PC-9 (cell line): ENCODE data around the gene PXDN. TPM values are rescaled to one million over a fixed set of nuclear protein-coding genes. Genes with fewer than 3 reads are reported as not detected.

ENCODE experiments used
- BruUV-seq: library from RNA; stranded (reverse); fragments of 400-500 nt; replicated peaks from 2 replicates; lab custom pipeline; 2021; lab: Mats Ljungman, UMichigan
- CTCF ChIA-PET: fragments of 300-600 bp; sonication (Branson Sonifier 250); formaldehyde crosslinking; loops from one replicate; lab custom pipeline; 2022; ENCODE audit warnings: antibody characterized with exemption; lab: Charles Lee
- POLR2A ChIA-PET: fragments of 300-600 bp; sonication (Branson Sonifier 250); formaldehyde crosslinking; loops from one replicate; lab custom pipeline; 2022; ENCODE audit warnings: antibody characterized with exemption; ENCODE audit not compliant: unreplicated experiment; lab: Charles Lee
- DNase-seq, 2 experiments: peaks; one replicate each; pipeline versions ENCODE4 v3.0.0 to v3.0.0-alpha.2; 2015 to 2022; ENCODE audit warnings: mixed read lengths in 1 of 2
- H2AFZ ChIP-seq: fragments of 200-600 bp; sonication (generic); 2 replicates; pipeline ENCODE4 v1.8.1; 2017; ENCODE audit warnings: antibody characterized with exemption
- H3F3A ChIP-seq: fragments of 200-600 bp; sonication (generic); 2 replicates; pipeline ENCODE4 v1.8.1; 2017; ENCODE audit warnings: antibody characterized with exemption, mild to moderate bottlenecking, low read depth; ENCODE audit not compliant: insufficient read depth
- H3K27ac ChIP-seq: fragments of 200-600 bp; sonication (generic); 2 replicates; pipeline ENCODE4 v1.6.1; 2016; ENCODE audit warnings: mixed run types
- H3K27me3 ChIP-seq: fragments of 200-600 bp; sonication (generic); 2 replicates; pipeline ENCODE4 v1.6.1; 2016; ENCODE audit warnings: low read depth, mixed run types; ENCODE audit not compliant: insufficient read depth
- H3K36me3 ChIP-seq: fragments of 200-600 bp; sonication (generic); 2 replicates; pipeline ENCODE4 v1.6.1; 2016; ENCODE audit warnings: low read depth, mixed run types
- H3K4me1 ChIP-seq: fragments of 200-600 bp; sonication (generic); replicated peaks from 2 replicates; pipeline ENCODE4 v1.6.1; 2016; ENCODE audit warnings: mixed run types; ENCODE audit not compliant: insufficient read depth
- H3K4me2 ChIP-seq: fragments of 200-600 bp; sonication (generic); 2 replicates; pipeline ENCODE4 v1.6.1; 2017; ENCODE audit warnings: mixed run types
- H3K4me3 ChIP-seq: fragments of 200-600 bp; sonication (generic); 2 replicates; pipeline ENCODE4 v1.6.1; 2016; ENCODE audit warnings: mixed run types
- H3K79me2 ChIP-seq: fragments of 200-600 bp; sonication (generic); 2 replicates; pipeline ENCODE4 v1.6.1; 2017; ENCODE audit warnings: low read depth, mixed run types
- H3K9me2 ChIP-seq: fragments of 200-600 bp; sonication (generic); 2 replicates; pipeline ENCODE4 v1.8.1; 2017; ENCODE audit warnings: mild to moderate bottlenecking; ENCODE audit not compliant: insufficient read depth
- H3K9me3 ChIP-seq: fragments of 200-600 bp; sonication (generic); 2 replicates; pipeline ENCODE4 v1.8.1; 2016; ENCODE audit warnings: low read depth; ENCODE audit not compliant: insufficient read depth
- H4K20me1 ChIP-seq: fragments of 200-600 bp; sonication (generic); 2 replicates; pipeline ENCODE4 v1.8.1; 2017; ENCODE audit not compliant: insufficient read depth
- CTCF ChIP-seq: fragments of 200-600 bp; sonication (generic); conservative IDR thresholded peaks from 2 replicates; pipeline ENCODE4 v1.6.1; 2017; ENCODE audit warnings: mixed run types, antibody characterized with exemption, mild to moderate bottlenecking, moderate library complexity
- EZH2 ChIP-seq: fragments of 200-600 bp; sonication (generic); IDR thresholded peaks from 2 replicates; pipeline ENCODE4 v1.8.0; 2017; ENCODE audit warnings: antibody characterized with exemption, low read depth
- intact Hi-C: fragments of 100-400 bp; cut with micrococcal nuclease; formaldehyde crosslinking; loops from one replicate; pipeline ENCODE4 v1.10.0; 2022; ENCODE audit not compliant: unreplicated experiment
- total RNA-seq: library from RNA; stranded (reverse); gene quantifications from 2 replicates; pipeline ENCODE4 v1.2.3, GENCODE V29; 2021

The PXDN gene
- total RNA-seq, 1 experiment from 2014 or later: 91.1 TPM

GRCh38 chr2:1731447-1731962 is 12.8 kb downstream of the PXDN start:
- Histone ChIP-seq H3K36me3 (no peaks in the 10 kb centered on the region), H3K4me1 (peaks cover 43% of the 10 kb centered on the region), H3K79me2 (peaks cover 79% of the 10 kb centered on the region), H3F3A (peaks cover 37% of the 10 kb centered on the region), H3K27me3 (peaks cover 12% of the 10 kb centered on the region; the same call in 1 of the 2 replicates), H3K9me3 (no peaks in the 10 kb centered on the region), H3K27ac (peak overlapping the region; percentile 97), H4K20me1 (no peaks in the 10 kb centered on the region), H2AFZ (no peak overlapping the region), H3K4me2 (peak overlapping the region; percentile 69), H3K9me2 (no peaks in the 10 kb centered on the region), H3K4me3 (0 out of 2 replicates have a peak overlapping the region, but pooled peaks have one; percentile 26)
- CTCF ChIA-PET: no interaction called here
- POLR2A ChIA-PET: no interaction called here
- BruUV-seq: no TSS peak
- intact Hi-C loops: no loop called here
- DNase-seq: peak in 1 of 2 experiments; percentile 29
- TF ChIP-seq CTCF (no peak), EZH2 (no peak)

- Histone ChIP-seq H3K4me2 (peak overlapping the region; percentile 69), H3K9me2 (no peaks in the 10 kb centered on the region), H3K79me2 (peaks cover 69% of the 10 kb centered on the region), H3K4me1 (peaks cover 43% of the 10 kb centered on the region), H2AFZ (peak overlapping the region; percentile 53; the same call in 1 of the 2 replicates), H3F3A (peaks cover 37% of the 10 kb centered on the region), H3K27ac (peak overlapping the region; percentile 97), H3K27me3 (peaks cover 12% of the 10 kb centered on the region; the same call in 1 of the 2 replicates), H3K4me3 (peak overlapping the region; percentile 26; the same call in 1 of the 2 replicates), H3K9me3 (no peaks in the 10 kb centered on the region), H4K20me1 (no peaks in the 10 kb centered on the region), H3K36me3 (no peaks in the 10 kb centered on the region)
- intact Hi-C loops: loop anchor here (1.0 kb wide), 1 partner anchor 9 kb away; no protein-coding TSS in a partner anchor
- POLR2A ChIA-PET: interaction anchor here (0.6 kb wide), 1 partner anchor 1828 kb away, joined by 5 read pairs; the partner anchor contains the start of gene RNASEH1
- BruUV-seq: no TSS peak
- peak; percentile 12 to 89 for DNase-seq
- CTCF ChIA-PET: no interaction called here
- TF ChIP-seq CTCF (no peak), EZH2 (no peak)
These were observed 14.0 kb downstream of the PXDN start for GRCh38 chr2:1730015-1730927.

- no TSS peak for BruUV-seq
- no peaks in the 10 kb centered on the region for H3K9me3 ChIP-seq
- H3K9me2 ChIP-seq: no peaks in the 10 kb centered on the region
- peak in 1 of 2 experiments; percentile 22 for DNase-seq
- H3K4me2 ChIP-seq: peak overlapping the region; percentile 69
- no peaks in the 10 kb centered on the region for H3K36me3 ChIP-seq
- H3K79me2 ChIP-seq: peaks cover 63% of the 10 kb centered on the region
- H3K27me3 ChIP-seq: peaks cover 12% of the 10 kb centered on the region; the same call in 1 of the 2 replicates
- H3K4me1 ChIP-seq: peaks cover 50% of the 10 kb centered on the region
- H3F3A ChIP-seq: peaks cover 37% of the 10 kb centered on the region
- H3K27ac ChIP-seq: peak overlapping the region; percentile 97
- POLR2A ChIA-PET: interaction anchor here (0.6 kb wide), 1 partner anchor 1829 kb away, joined by 5 read pairs; the partner anchor contains the start of gene RNASEH1
- intact Hi-C loops: no loop called here
- CTCF ChIA-PET: no interaction called here
- H3K4me3 ChIP-seq: no peak overlapping the region
- no peak overlapping the region for H2AFZ ChIP-seq
- TF ChIP-seq EZH2: no peak
- no peak for TF ChIP-seq CTCF
- H4K20me1 ChIP-seq: no peaks in the 10 kb centered on the region
These were observed 15.1 kb downstream of the PXDN start for GRCh38 chr2:1729242-1729641.
